SK-N-SH (cell line): Measurements from ENCODE around the gene LTA4H. TPM values are rescaled to one million over a fixed set of nuclear protein-coding genes. Genes with fewer than 3 reads are reported as not detected.

Experiments
- CTCF ChIA-PET: fragments of 300-600, 350-600 bp; formaldehyde crosslinking; extraction: SDS; loops from one replicate; lab custom pipeline; 2021; lab: Yijun Ruan, JAX
- POLR2A ChIA-PET: fragments of 350-600 bp; sonication (Branson Sonifier 250); formaldehyde crosslinking; extraction: SDS; loops from one replicate; lab custom pipeline; 2020; ENCODE audit warnings: antibody characterized with exemption, inconsistent platforms; lab: Yijun Ruan, JAX
- DNase-seq: peaks from one replicate; pipeline ENCODE4 v3.0.0; 2012
- H2AFZ ChIP-seq: fragments of 200-600 bp; sonication (generic); 2 replicates; pipeline ENCODE4 v1.8.1; 2016; ENCODE audit warnings: antibody characterized with exemption, mild to moderate bottlenecking, low read depth
- H3F3A ChIP-seq: fragments of 200-600 bp; sonication (generic); replicated peaks from 2 replicates; pipeline ENCODE3; 2016; ENCODE audit warnings: antibody characterized with exemption, mild to moderate bottlenecking; ENCODE audit not compliant: insufficient read depth
- H3K27ac ChIP-seq, 2 experiments: fragments of 200-500 bp in 1 of 2; fragments of 200-600 bp in 1 of 2; sonication (Bioruptor generic) in 1 of 2; sonication (generic), shearing (Covaris generic) in 1 of 2; 2 replicates each; pipeline versions ENCODE4 v1.5.1 to v1.6.1; 2014 to 2016; ENCODE audit warnings: low read depth in 2 of 2, inconsistent platforms in 1 of 2, low read length in 1 of 2, mild to moderate bottlenecking in 1 of 2, mixed read lengths in 1 of 2
- H3K27me3 ChIP-seq: fragments of 200-600 bp; sonication (generic), shearing (Covaris generic); 2 replicates; pipeline ENCODE4 v1.6.1; 2016; ENCODE audit warnings: mixed run types; ENCODE audit not compliant: insufficient read depth
- H3K36me3 ChIP-seq, 2 experiments: fragments of 200-500 bp in 1 of 2; fragments of 200-600 bp in 1 of 2; sonication (Bioruptor generic) in 1 of 2; sonication (generic) in 1 of 2; replicated peaks in 1 of 2; 2 replicates each; pipeline versions ENCODE3 to v1.5.1; 2014 to 2016; ENCODE audit warnings: low read length in 1 of 2, mild to moderate bottlenecking in 1 of 2; ENCODE audit not compliant: insufficient read depth in 2 of 2, control insufficient read depth in 1 of 2
- H3K4me1 ChIP-seq, 2 experiments: fragments of 200-500 bp in 1 of 2; fragments of 200-600 bp in 1 of 2; sonication (Bioruptor generic) in 1 of 2; sonication (generic), shearing (Covaris generic) in 1 of 2; 2 replicates each; pipeline versions ENCODE4 v1.5.1 to v1.6.1; 2014 to 2016; ENCODE audit warnings: low read depth in 1 of 2, low read length in 1 of 2, mixed run types in 1 of 2; ENCODE audit not compliant: insufficient read depth in 2 of 2, control insufficient read depth in 1 of 2
- H3K4me2 ChIP-seq: fragments of 200-600 bp; sonication (generic), shearing (Covaris generic); 2 replicates; pipeline ENCODE4 v1.6.1; 2017; ENCODE audit warnings: mixed run types
- H3K4me3 ChIP-seq, 2 experiments: fragments of 200-500 bp in 1 of 2; fragments of 200-600 bp in 1 of 2; sonication (Bioruptor generic) in 1 of 2; sonication (generic), shearing (Covaris generic) in 1 of 2; 2 replicates each; pipeline versions ENCODE4 v1.5.1 to v1.8.1; 2014 to 2016; ENCODE audit warnings: low read depth in 2 of 2, inconsistent platforms in 1 of 2, low read length in 1 of 2, mild to moderate bottlenecking in 1 of 2, mixed read lengths in 1 of 2, moderate library complexity in 1 of 2
- H3K79me2 ChIP-seq: fragments of 200-600 bp; sonication (generic); 2 replicates; pipeline ENCODE4 v1.8.1; 2017; ENCODE audit warnings: mild to moderate bottlenecking; ENCODE audit not compliant: insufficient read depth
- H3K9ac ChIP-seq: fragments of 200-600 bp; sonication (generic); 2 replicates; pipeline ENCODE4 v1.6.1; 2017; ENCODE audit warnings: mixed run types
- H3K9me2 ChIP-seq: fragments of 200-600 bp; sonication (generic); 2 replicates; pipeline ENCODE4 v1.6.1; 2017; ENCODE audit warnings: mixed run types
- H3K9me3 ChIP-seq: fragments of 200-600 bp; sonication (generic); 2 replicates; pipeline ENCODE4 v1.6.1; 2017; ENCODE audit warnings: mixed run types, mild to moderate bottlenecking, moderate library complexity
- H4K20me1 ChIP-seq: fragments of 200-600 bp; sonication (generic); 2 replicates; pipeline ENCODE4 v1.6.1; 2017; ENCODE audit warnings: mild to moderate bottlenecking, mixed run types; ENCODE audit not compliant: insufficient read depth
- CHD2 ChIP-seq: fragments of 150-350 bp; IDR thresholded peaks from 2 replicates; pipeline ENCODE4 v1.6.1; 2018; ENCODE audit warnings: low read length; ENCODE audit not compliant: partially characterized antibody
- EP300 ChIP-seq, 2 experiments: IDR thresholded peaks; 2 replicates each; pipeline versions ENCODE4 v1.4.0 to v1.6.1; 2012; ENCODE audit warnings: borderline replicate concordance in 1 of 2, low read depth in 1 of 2, low read length in 1 of 2
- EZH2phosphoT487 ChIP-seq: fragments of 200-600 bp; sonication (generic); IDR thresholded peaks from 2 replicates; pipeline ENCODE4 v1.6.1; 2017; ENCODE audit warnings: low read depth, mixed run types, mild to moderate bottlenecking, antibody characterized with exemption, moderate library complexity, borderline replicate concordance
- FOSL2 ChIP-seq: IDR thresholded peaks from 2 replicates; pipeline ENCODE4 v1.4.0; 2012; ENCODE audit warnings: low read depth, mild to moderate bottlenecking, moderate library complexity, borderline replicate concordance
- GABPA ChIP-seq: IDR thresholded peaks from 2 replicates; pipeline ENCODE4 v1.4.0; 2012; ENCODE audit warnings: low read depth, mild to moderate bottlenecking
- GATA2 ChIP-seq: sonication (generic); formaldehyde crosslinking; IDR thresholded peaks from 2 replicates; pipeline ENCODE4 v1.5.0; 2020; ENCODE audit warnings: mild to moderate bottlenecking, missing genetic modification reagents
- JUND ChIP-seq: IDR thresholded peaks from 2 replicates; pipeline ENCODE4 v1.4.0; 2012
- NFIC ChIP-seq: IDR thresholded peaks from 2 replicates; pipeline ENCODE4 v1.4.0; 2012; ENCODE audit warnings: borderline replicate concordance
- PBX3 ChIP-seq: IDR thresholded peaks from 2 replicates; pipeline ENCODE4; 2012
- POLR2AphosphoS5 ChIP-seq: IDR thresholded peaks from 2 replicates; pipeline ENCODE4 v1.6.1; 2012; ENCODE audit warnings: low read depth, low read length
- RAD21 ChIP-seq: IDR thresholded peaks from 2 replicates; pipeline ENCODE4 v1.6.1; 2012; ENCODE audit warnings: mild to moderate bottlenecking, low read length
- REST ChIP-seq: IDR thresholded peaks from 2 replicates; pipeline ENCODE4 v1.6.1; 2012; ENCODE audit warnings: mild to moderate bottlenecking, low read depth, low read length, moderate library complexity
- RFX5 ChIP-seq: IDR thresholded peaks from 2 replicates; pipeline ENCODE4 v1.6.1; 2012; ENCODE audit warnings: mild to moderate bottlenecking, improper control_type of control experiment, low read length
- SIN3A ChIP-seq: IDR thresholded peaks from 2 replicates; pipeline ENCODE4 v1.6.1; 2012; ENCODE audit warnings: low read depth, mild to moderate bottlenecking, low read length, moderate library complexity, borderline replicate concordance
- SMC3 ChIP-seq: IDR thresholded peaks from 2 replicates; pipeline ENCODE4 v1.6.1; 2012; ENCODE audit warnings: low read depth, low read length, improper control_type of control experiment
- TEAD4 ChIP-seq: IDR thresholded peaks from 2 replicates; pipeline ENCODE4 v1.4.0; 2012; ENCODE audit warnings: mild to moderate bottlenecking, borderline replicate concordance; ENCODE audit not compliant: insufficient read depth
- USF2 ChIP-seq: fragments of 150-350 bp; IDR thresholded peaks from 2 replicates; pipeline ENCODE4 v1.6.1; 2017; ENCODE audit warnings: antibody characterized with exemption, low read length, low read depth, borderline replicate concordance
- ZBTB33 ChIP-seq: IDR thresholded peaks from 2 replicates; pipeline ENCODE4 v1.4.0; 2012; ENCODE audit warnings: low read depth, borderline replicate concordance
- WGBS: methylation state at CpG from one replicate; pipeline ENCODE4 v1.1.6; 2017; ENCODE audit warnings: low lambda C conversion rate; 5-methylcytosine and 5-hydroxymethylcytosine counted together
- polyA plus RNA-seq, 3 experiments: library from polyadenylated mRNA; depleted of rRNA; stranded (reverse); fragments of >200 nt; gene quantifications; 2 replicates each; pipeline ENCODE4 v1.2.3, GENCODE V29; 2012

The LTA4H gene
- polyA plus RNA-seq, 1 of the 3 experiments (the other 2 are of a cell fraction) = 55.9 TPM

- no peak for DNase-seq
- no peak overlapping the region for H3K4me2 ChIP-seq
- no peak overlapping the region for H3K9ac ChIP-seq
- no peaks in the 10 kb centered on the region for H3K79me2 ChIP-seq
- CTCF ChIA-PET = interaction anchor here (2.9 kb wide), 1 partner anchor 23 kb away, joined by 8 read pairs; no protein-coding TSS in a partner anchor
- no peaks in the 10 kb centered on the region for H3K36me3 ChIP-seq
- no peaks in the 10 kb centered on the region for H4K20me1 ChIP-seq
- H3K27ac ChIP-seq = no peak overlapping the region
- no peaks in the 10 kb centered on the region for H3K4me1 ChIP-seq
- no peaks in the 10 kb centered on the region for H3F3A ChIP-seq
- 59% methylated on average over 4 of the region's 4 CpGs for WGBS
- no peaks in the 10 kb centered on the region; the same call in 1 of the 2 replicates for H3K27me3 ChIP-seq
- H3K4me3 ChIP-seq = no peak overlapping the region
- POLR2A ChIA-PET = no interaction called here
- no peak overlapping the region for H2AFZ ChIP-seq
- H3K9me2 ChIP-seq = no peaks in the 10 kb centered on the region
- no peak for TF ChIP-seq SIN3A
- TF ChIP-seq TEAD4 = no peak
- no peak for TF ChIP-seq ZBTB33
- no peak for TF ChIP-seq PBX3
- no peak for TF ChIP-seq SMC3
- no peak for TF ChIP-seq EP300 (IDR thresholded peaks at IDR 0.05; ENCODE audit: borderline replicate concordance in 1 of 2, low read depth in 1 of 2, low read length in 1 of 2)
- no peak for TF ChIP-seq EZH2phosphoT487
- TF ChIP-seq CHD2 = no peak
- TF ChIP-seq GATA2 (CRISPR knock-in tag) = no peak
- TF ChIP-seq FOSL2 = no peak
- TF ChIP-seq GABPA = no peak
- TF ChIP-seq NFIC = no peak
- H3K9me3 ChIP-seq = no peaks in the 10 kb centered on the region
Measured at GRCh38 chr12:95975491-95975890, 59.9 kb downstream of the LTA4H start.

GRCh38 chr12:95974358-95974757, 61.0 kb downstream of the LTA4H start:
- Histone ChIP-seq H3K27ac (no peak overlapping the region), H4K20me1 (no peaks in the 10 kb centered on the region), H3K27me3 (no peaks in the 10 kb centered on the region; the same call in 1 of the 2 replicates), H3K79me2 (no peaks in the 10 kb centered on the region), H2AFZ (no peak overlapping the region), H3K9me2 (no peaks in the 10 kb centered on the region), H3K4me3 (no peak overlapping the region), H3K4me2 (no peak overlapping the region), H3K9ac (no peak overlapping the region), H3K36me3 (no peaks in the 10 kb centered on the region), H3K9me3 (no peaks in the 10 kb centered on the region), H3F3A (no peaks in the 10 kb centered on the region), H3K4me1 (no peaks in the 10 kb centered on the region)
- 63% methylated on average over 2 of the region's 2 CpGs for WGBS
- DNase-seq = no peak
- POLR2A ChIA-PET = no interaction called here
- CTCF ChIA-PET = interaction anchor here (2.9 kb wide), 1 partner anchor 24 kb away, joined by 8 read pairs; no protein-coding TSS in a partner anchor
- no peak for TF ChIP-seq RFX5
- TF ChIP-seq USF2 = no peak
- TF ChIP-seq TEAD4 = no peak
- TF ChIP-seq JUND = no peak
- TF ChIP-seq REST = no peak
- TF ChIP-seq GATA2 (CRISPR knock-in tag) = no peak
- TF ChIP-seq EZH2phosphoT487 = no peak
- no peak for TF ChIP-seq POLR2AphosphoS5
- no peak for TF ChIP-seq ZBTB33
- TF ChIP-seq RAD21 = no peak
